GM12873 (cell line): ENCODE measurements around the gene CDH20.

Source experiments
- TF ChIP-seq, protein P1 (sequence below): IDR thresholded peaks from 2 replicates; pipeline ENCODE4 v1.5.1; 2012; ENCODE audit warnings: low read depth, mild to moderate bottlenecking, moderate library complexity, low read length, control low read depth; ENCODE audit not compliant: insufficient read depth; ENCODE audit errors: missing control alignments

CDH20 gene

DNA sequence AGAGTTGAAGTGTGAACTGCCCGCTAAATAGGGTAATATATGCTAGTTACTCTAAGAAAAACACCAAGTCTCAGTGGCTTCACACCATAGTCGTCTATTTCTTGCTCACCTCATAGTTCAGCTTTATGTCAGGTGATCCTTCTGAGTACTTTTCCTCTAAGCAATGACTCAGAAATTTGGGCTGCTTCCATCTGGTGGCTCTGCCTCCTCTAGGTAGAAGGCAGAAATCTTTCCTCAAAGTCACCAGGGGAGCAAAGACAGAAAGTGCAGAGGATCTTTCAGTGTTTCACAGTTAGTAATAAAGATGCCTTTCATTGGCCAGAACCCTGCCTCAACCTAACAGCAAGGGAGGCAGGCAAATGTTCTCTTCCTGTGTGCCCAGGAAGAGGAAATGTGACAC lies 17.3 kb downstream of the CDH20 start:
- TF ChIP-seq, protein P1, sequence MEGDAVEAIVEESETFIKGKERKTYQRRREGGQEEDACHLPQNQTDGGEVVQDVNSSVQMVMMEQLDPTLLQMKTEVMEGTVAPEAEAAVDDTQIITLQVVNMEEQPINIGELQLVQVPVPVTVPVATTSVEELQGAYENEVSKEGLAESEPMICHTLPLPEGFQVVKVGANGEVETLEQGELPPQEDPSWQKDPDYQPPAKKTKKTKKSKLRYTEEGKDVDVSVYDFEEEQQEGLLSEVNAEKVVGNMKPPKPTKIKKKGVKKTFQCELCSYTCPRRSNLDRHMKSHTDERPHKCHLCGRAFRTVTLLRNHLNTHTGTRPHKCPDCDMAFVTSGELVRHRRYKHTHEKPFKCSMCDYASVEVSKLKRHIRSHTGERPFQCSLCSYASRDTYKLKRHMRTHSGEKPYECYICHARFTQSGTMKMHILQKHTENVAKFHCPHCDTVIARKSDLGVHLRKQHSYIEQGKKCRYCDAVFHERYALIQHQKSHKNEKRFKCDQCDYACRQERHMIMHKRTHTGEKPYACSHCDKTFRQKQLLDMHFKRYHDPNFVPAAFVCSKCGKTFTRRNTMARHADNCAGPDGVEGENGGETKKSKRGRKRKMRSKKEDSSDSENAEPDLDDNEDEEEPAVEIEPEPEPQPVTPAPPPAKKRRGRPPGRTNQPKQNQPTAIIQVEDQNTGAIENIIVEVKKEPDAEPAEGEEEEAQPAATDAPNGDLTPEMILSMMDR: no peak

DNA sequence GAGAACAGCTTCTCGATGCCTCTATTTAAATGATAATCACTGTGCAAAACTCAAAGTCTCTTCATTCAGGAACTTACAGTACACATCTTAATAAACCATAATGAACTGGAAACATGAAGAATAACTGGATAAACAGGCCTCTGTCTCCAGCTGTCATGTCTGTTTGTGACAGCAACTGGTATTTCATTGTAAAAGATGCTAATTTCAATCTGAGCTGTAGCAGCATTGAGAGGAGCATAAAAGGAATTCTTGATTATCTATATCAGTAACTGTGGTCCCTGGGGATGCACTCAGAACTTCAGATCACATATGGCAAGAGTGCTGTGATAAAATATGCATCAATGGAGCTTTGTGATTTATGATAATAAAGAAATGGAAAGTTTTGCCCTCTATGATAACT lies 18.8 kb downstream of the CDH20 start:
- TF ChIP-seq, protein P1: no peak

DNA sequence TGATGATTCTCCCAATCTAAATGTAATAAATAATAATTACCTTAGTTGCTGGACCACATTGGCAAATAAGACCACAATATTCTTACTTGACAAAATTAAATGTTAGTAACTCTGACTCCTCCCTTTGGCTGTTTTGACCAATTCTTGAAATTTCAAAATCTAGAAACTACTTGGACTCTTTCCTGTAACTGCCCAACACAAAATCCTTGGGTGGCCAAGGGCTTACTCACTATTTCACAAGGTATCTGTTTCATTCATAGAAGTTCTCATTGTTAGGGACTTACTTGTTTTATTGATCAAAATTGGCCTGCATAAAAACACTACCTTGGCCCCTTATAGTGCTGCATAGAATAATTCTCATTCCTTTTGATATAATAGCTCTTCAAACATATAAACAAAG lies 19.4 kb downstream of the CDH20 start:
- TF ChIP-seq, protein P1: no peak

DNA sequence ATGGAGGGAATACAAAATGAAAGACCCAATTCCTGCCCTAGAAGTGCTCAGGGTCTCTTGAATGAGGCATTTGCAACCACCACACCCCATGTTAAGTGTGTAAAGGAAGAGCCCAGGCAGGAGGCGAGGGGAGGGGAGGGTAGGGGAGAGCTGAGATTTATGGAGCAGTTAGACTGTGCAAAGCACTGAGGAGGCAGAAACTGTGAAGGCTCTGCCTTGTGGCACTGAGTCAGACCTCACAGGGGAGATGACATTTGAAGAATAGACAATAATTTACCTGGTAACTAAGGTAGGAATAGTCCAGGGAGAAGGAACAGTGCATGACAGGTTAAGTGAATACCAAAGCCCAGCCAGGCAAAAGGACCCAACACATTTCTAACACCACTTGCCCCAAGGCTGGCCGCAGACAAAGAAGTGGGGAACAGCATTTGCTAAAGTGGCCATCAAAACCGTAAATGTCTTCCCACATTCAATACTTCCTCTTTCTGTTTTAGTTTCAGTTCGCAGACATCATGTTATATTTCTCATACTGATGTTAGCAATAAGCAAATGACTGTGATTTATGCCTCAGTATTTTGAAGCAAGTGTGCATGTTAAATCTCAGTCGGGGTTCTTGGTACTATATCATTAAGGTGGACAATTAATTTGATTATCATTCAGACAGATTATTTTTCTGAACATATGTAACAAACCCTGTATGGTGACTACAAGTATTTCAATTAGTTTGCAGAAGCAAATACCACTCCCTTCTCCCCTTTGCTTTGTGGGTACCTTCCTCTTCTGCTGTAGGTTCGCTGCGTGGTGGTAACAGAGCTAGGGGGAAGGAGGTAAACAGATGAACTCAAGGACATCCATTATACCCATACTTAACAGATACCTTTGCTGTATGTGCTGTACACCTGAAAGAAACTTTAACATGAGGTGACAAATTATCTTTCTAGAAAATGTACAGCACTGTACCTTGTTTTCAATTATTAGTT lies 27.5 kb downstream of the CDH20 start:
- TF ChIP-seq, protein P1: no peak

DNA sequence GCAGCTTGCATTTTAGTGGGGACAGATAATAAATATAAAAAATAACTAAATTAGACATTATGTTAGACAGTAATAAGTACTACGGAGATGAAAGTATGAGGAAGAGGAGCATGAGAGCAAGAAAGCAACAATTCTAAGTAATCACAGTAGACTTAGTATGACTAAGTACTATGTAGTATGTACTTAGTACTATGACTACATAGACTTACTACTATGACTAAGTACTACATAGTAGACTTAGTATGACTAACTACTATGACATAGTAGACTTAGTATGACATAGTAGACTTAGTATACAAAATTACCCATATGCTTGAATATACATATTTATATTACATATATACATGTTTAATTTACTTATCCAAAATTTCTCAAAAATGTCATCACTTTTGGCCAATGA lies 29.3 kb downstream of the CDH20 start:
- TF ChIP-seq, protein P1: no peak

DNA sequence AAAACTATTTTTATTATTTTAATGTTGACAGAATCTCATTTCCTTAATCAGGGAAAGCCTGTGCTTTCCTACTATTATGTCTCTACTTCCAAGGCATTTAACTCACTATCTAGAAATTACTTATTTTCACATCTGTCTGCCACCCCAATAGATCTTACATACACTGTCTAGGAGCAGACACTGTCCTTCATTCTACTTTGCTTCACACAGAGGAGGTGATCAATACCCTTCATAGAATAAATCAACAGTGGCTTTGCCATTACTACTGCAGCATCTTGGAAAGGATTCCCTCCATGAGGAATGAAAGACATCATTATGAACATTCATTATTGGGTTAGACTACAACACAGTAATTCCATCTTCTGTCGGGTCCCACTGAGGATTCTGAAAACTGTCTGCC lies 31.7 kb downstream of the CDH20 start:
- TF ChIP-seq, protein P1: no peak

DNA sequence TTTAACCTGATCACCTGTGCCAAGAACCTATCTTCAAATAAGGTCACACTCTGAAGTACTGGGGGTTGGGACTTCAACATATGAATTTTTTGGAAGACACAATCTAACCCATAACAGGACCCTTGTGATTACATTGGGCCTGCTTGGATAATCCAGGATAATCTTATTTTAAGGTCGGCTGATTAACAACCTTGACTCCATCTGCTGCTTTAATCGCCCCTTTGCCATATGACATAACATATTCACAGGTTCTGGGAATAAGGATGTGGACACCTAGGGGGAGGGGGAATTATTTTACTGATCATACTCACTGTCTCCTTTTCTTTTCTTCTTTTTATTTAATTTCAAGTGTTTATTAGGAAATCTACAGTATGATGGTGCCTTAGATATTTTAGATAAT lies 34.8 kb downstream of the CDH20 start:
- TF ChIP-seq, protein P1: no peak
